Neural cell (in vitro differentiated cells): ENCODE data around the gene PDE2A. TPM values are rescaled to one million over a fixed set of nuclear protein-coding genes. Genes with fewer than 3 reads are reported as not detected.

Experiments
- H2AFZ ChIP-seq: fragments of 200-600, 300-800 bp; sonication (generic), shearing (Covaris generic); 2 replicates; pipeline ENCODE4 v1.6.0; 2014; ENCODE audit warnings: low read depth, mild to moderate bottlenecking, antibody characterized with exemption, low read length, moderate library complexity
- H3F3A ChIP-seq: fragments of 200-600 bp; shearing (Covaris generic); 2 replicates; pipeline ENCODE4 v1.6.1; 2016; ENCODE audit warnings: mild to moderate bottlenecking, moderate library complexity, mixed read lengths, antibody characterized with exemption, low read length; ENCODE audit not compliant: insufficient read depth, poor library complexity, severe bottlenecking
- H3K27ac ChIP-seq: fragments of 200-600, 300-800 bp; sonication (generic), shearing (Covaris generic); 2 replicates; pipeline ENCODE4 v1.5.1; 2014; ENCODE audit warnings: mild to moderate bottlenecking, low read length, moderate library complexity
- H3K27me3 ChIP-seq: fragments of 300-800, 200-600 bp; sonication (generic), shearing (Covaris generic); 2 replicates; pipeline ENCODE4 v1.6.0; 2014; ENCODE audit warnings: mild to moderate bottlenecking, low read depth, low read length, moderate library complexity; ENCODE audit not compliant: insufficient read depth
- H3K36me3 ChIP-seq: fragments of 300-800, 200-600 bp; sonication (generic), shearing (Covaris generic); 2 replicates; pipeline ENCODE4 v1.5.1; 2014; ENCODE audit warnings: mild to moderate bottlenecking, antibody characterized with exemption, low read length, moderate library complexity; ENCODE audit not compliant: insufficient read depth
- H3K4me2 ChIP-seq: fragments of 300-800, 200-600 bp; sonication (generic), shearing (Covaris generic); 2 replicates; pipeline ENCODE4 v1.6.0; 2014; ENCODE audit warnings: mild to moderate bottlenecking, low read length
- H3K4me3 ChIP-seq: fragments of 300-800, 200-600 bp; sonication (generic), shearing (Covaris generic); 2 replicates; pipeline ENCODE4 v1.5.1; 2014; ENCODE audit warnings: mild to moderate bottlenecking, low read length, moderate library complexity
- H3K79me2 ChIP-seq: fragments of 200-600 bp; shearing (Covaris generic); replicated peaks from 2 replicates; pipeline ENCODE4 v1.6.0; 2014; ENCODE audit warnings: mild to moderate bottlenecking, low read length, moderate library complexity; ENCODE audit not compliant: insufficient read depth
- H3K9ac ChIP-seq: fragments of 300-800, 200-600 bp; sonication (generic), shearing (Covaris generic); 2 replicates; pipeline ENCODE4 v1.6.1; 2016; ENCODE audit warnings: mild to moderate bottlenecking, low read length, mixed read lengths
- H3K9me2 ChIP-seq: fragments of 200-600 bp; shearing (Covaris generic); 2 replicates; pipeline ENCODE4 v1.6.1; 2016; ENCODE audit warnings: mild to moderate bottlenecking, low read length, mixed read lengths; ENCODE audit not compliant: insufficient read depth
- H3K9me3 ChIP-seq: fragments of 200-600, 300-800 bp; sonication (generic), shearing (Covaris generic); 2 replicates; pipeline ENCODE4 v1.6.1; 2016; ENCODE audit warnings: mild to moderate bottlenecking, mixed run types, low read length, moderate library complexity, mixed read lengths
- H4K20me1 ChIP-seq: fragments of 200-600 bp; shearing (Covaris generic); 2 replicates; pipeline ENCODE4 v1.6.1; 2016; ENCODE audit warnings: mild to moderate bottlenecking, mixed run types; ENCODE audit not compliant: insufficient read depth
- CTCF ChIP-seq: fragments of 450-650 bp; IDR thresholded peaks from 2 replicates; pipeline ENCODE4 v1.5.1; 2014; ENCODE audit warnings: antibody characterized with exemption, mild to moderate bottlenecking, moderate library complexity; ENCODE audit not compliant: poor library complexity, severe bottlenecking
- EP300 ChIP-seq: fragments of 450-650 bp; conservative IDR thresholded peaks from 2 replicates; pipeline ENCODE4 v1.6.1; 2014; ENCODE audit warnings: antibody characterized with exemption, mild to moderate bottlenecking, moderate library complexity; ENCODE audit not compliant: poor library complexity, severe bottlenecking
- EZH2 ChIP-seq: fragments of 200-600, 300-800 bp; shearing (Covaris generic), sonication (generic); IDR thresholded peaks from 2 replicates; pipeline ENCODE4 v1.6.1; 2014; ENCODE audit warnings: antibody characterized with exemption, low read length, borderline replicate concordance, mild to moderate bottlenecking; ENCODE audit not compliant: insufficient read depth, poor library complexity, severe bottlenecking
- MXI1 ChIP-seq: fragments of 450-650 bp; conservative IDR thresholded peaks from 2 replicates; pipeline ENCODE4 v1.6.1; 2014; ENCODE audit warnings: antibody characterized with exemption, mild to moderate bottlenecking; ENCODE audit not compliant: poor library complexity, severe bottlenecking
- POLR2AphosphoS5 ChIP-seq: IDR thresholded peaks from 2 replicates; pipeline ENCODE4 v1.6.1; 2012
- RAD21 ChIP-seq: fragments of 450-650 bp; conservative IDR thresholded peaks from 2 replicates; pipeline ENCODE4 v1.6.1; 2014; ENCODE audit warnings: antibody characterized with exemption, mild to moderate bottlenecking, moderate library complexity
- REST ChIP-seq: IDR thresholded peaks from 2 replicates; pipeline ENCODE4 v1.6.1; 2012; ENCODE audit warnings: borderline replicate concordance
- SMC3 ChIP-seq: fragments of 450-650 bp; conservative IDR thresholded peaks from 2 replicates; pipeline ENCODE4 v1.6.1; 2014; ENCODE audit warnings: antibody characterized with exemption, mild to moderate bottlenecking, moderate library complexity; ENCODE audit not compliant: poor library complexity
- TAF1 ChIP-seq: IDR thresholded peaks from 2 replicates; pipeline ENCODE4 v1.6.1; 2012; ENCODE audit warnings: low read depth
- polyA plus RNA-seq: library from polyadenylated mRNA; depleted of rRNA; stranded (reverse); fragments of >200 nt; gene quantifications from 2 replicates; pipeline ENCODE4 v1.2.3, GENCODE V29; 2014

The PDE2A gene
- polyA plus RNA-seq, 1 donor from 2014 or later: 11.6 TPM

- Histone ChIP-seq H4K20me1 (no peaks in the 10 kb centered on the region), H3K4me3 (no peak overlapping the region), H3K9me3 (no peaks in the 10 kb centered on the region), H3F3A (no peaks in the 10 kb centered on the region), H3K27ac (no peak overlapping the region), H3K9me2 (no peaks in the 10 kb centered on the region), H3K27me3 (no peaks in the 10 kb centered on the region), H3K4me2 (no peak overlapping the region), H3K36me3 (no peaks in the 10 kb centered on the region), H2AFZ (no peak overlapping the region), H3K79me2 (no peaks in the 10 kb centered on the region), H3K9ac (no peak overlapping the region)
- no peak for TF ChIP-seq TAF1
- no peak for TF ChIP-seq EP300
- no peak for TF ChIP-seq POLR2AphosphoS5
- no peak for TF ChIP-seq EZH2
- TF ChIP-seq REST: no peak
- no peak for TF ChIP-seq RAD21
- no peak for TF ChIP-seq CTCF
- TF ChIP-seq SMC3: no peak
- TF ChIP-seq MXI1: no peak
Observed at GRCh38 chr11:72709478-72710238, 35.4 kb upstream of the PDE2A start.

GRCh38 chr11:72707032-72707431, 32.8 kb upstream of the PDE2A start:
- Histone ChIP-seq H2AFZ (no peak overlapping the region), H3K9me2 (no peaks in the 10 kb centered on the region), H3K4me2 (no peak overlapping the region), H3K9ac (no peak overlapping the region), H3K27ac (no peak overlapping the region), H4K20me1 (no peaks in the 10 kb centered on the region), H3K4me3 (no peak overlapping the region), H3K9me3 (no peaks in the 10 kb centered on the region), H3K27me3 (no peaks in the 10 kb centered on the region), H3K79me2 (no peaks in the 10 kb centered on the region), H3F3A (no peaks in the 10 kb centered on the region), H3K36me3 (no peaks in the 10 kb centered on the region)
- TF ChIP-seq CTCF (no peak), RAD21 (no peak), SMC3 (no peak), REST (no peak), EP300 (no peak), MXI1 (no peak), TAF1 (no peak), POLR2AphosphoS5 (no peak), EZH2 (no peak)
